Activated naive CD4-positive, alpha-beta T cell treated with anti-CD3 and anti-CD28 coated beads, Interleukin-2, amount 50 U/mL, for 16 hours (primary cell): Measurements from ENCODE around the gene NOVA2.
A peak's percentile ranks its signal among the peaks of the same experiment; 100 is the strongest.

ENCODE experiments used
- DNase-seq: peaks from one replicate; pipeline ENCODE4 v3.0.0-alpha.2; 2020

The NOVA2 gene

GRCh38 chr19:45959517-45960025, 14.1 kb downstream of the NOVA2 start:
- DNase-seq, result no peak

- no peak for DNase-seq
Observed at GRCh38 chr19:45958769-45959516, 14.7 kb downstream of the NOVA2 start.

- DNase-seq, result no peak
Observed at GRCh38 chr19:45958320-45958719, 15.3 kb downstream of the NOVA2 start.

GRCh38 chr19:45955905-45956608, 17.6 kb downstream of the NOVA2 start:
- DNase-seq, result no peak

GRCh38 chr19:45954156-45954555, 19.5 kb downstream of the NOVA2 start:
- DNase-seq, result no peak

- no peak for DNase-seq
Observed at GRCh38 chr19:45953676-45954075, 20.0 kb downstream of the NOVA2 start.

GRCh38 chr19:45952686-45953505, 20.8 kb downstream of the NOVA2 start:
- peak; percentile 32 for DNase-seq

GRCh38 chr19:45952341-45952685, 21.4 kb downstream of the NOVA2 start:
- DNase-seq, result no peak

GRCh38 chr19:45947926-45948325, 25.7 kb downstream of the NOVA2 start:
- no peak for DNase-seq

GRCh38 chr19:45940515-45940805, 33.2 kb downstream of the NOVA2 start:
- no peak for DNase-seq

- DNase-seq, result no peak
Observed at GRCh38 chr19:45939792-45940514, 33.7 kb downstream of the NOVA2 start.

- DNase-seq, result no peak
Observed at GRCh38 chr19:45938733-45939319, 34.8 kb downstream of the NOVA2 start.

GRCh38 chr19:45935267-45935666, 38.4 kb downstream of the NOVA2 start:
- DNase-seq, result no peak

- no peak for DNase-seq
Observed at GRCh38 chr19:45934551-45935230, 39.0 kb downstream of the NOVA2 start.

GRCh38 chr19:45933759-45934158, 39.9 kb downstream of the NOVA2 start:
- no peak for DNase-seq

GRCh38 chr19:45931055-45931454, 42.6 kb downstream of the NOVA2 start:
- no peak for DNase-seq

GRCh38 chr19:45929247-45929646, 44.4 kb downstream of the NOVA2 start:
- no peak for DNase-seq

- DNase-seq, result peak; percentile 86
Observed at GRCh38 chr19:45927565-45928261, 46.0 kb downstream of the NOVA2 start.

- no peak for DNase-seq
Observed at GRCh38 chr19:45924891-45925447, 48.7 kb downstream of the NOVA2 start.

GRCh38 chr19:45922281-45922680, 51.4 kb downstream of the NOVA2 start:
- no peak for DNase-seq

GRCh38 chr19:45920458-45920857, 53.2 kb downstream of the NOVA2 start:
- no peak for DNase-seq
